DND-41 (cell line): ENCODE measurements around the gene CFAP20DC.
"Not testable (repeated sequence)": the region's sequence is repeated elsewhere in the genome, so short reads cannot be mapped to it uniquely, and the experiment has no call there.

Experiments
- ATAC-seq: fragments of 200-7000 bp; cut with Tn5 transposase; 3 replicates; pipeline ENCODE4 v1.9.1; 2021; ENCODE audit warnings: low read depth; ENCODE audit not compliant: insufficient read depth
- DNase-seq: peaks from one replicate; pipeline ENCODE4 v3.0.0-alpha.2; 2020
- H2AFZ ChIP-seq: 2 replicates; pipeline ENCODE4 v1.6.0; 2012; ENCODE audit warnings: low read depth, low read length
- H3K27ac ChIP-seq: 2 replicates; pipeline ENCODE4 v1.5.1; 2012; ENCODE audit warnings: low read length, inconsistent platforms
- H3K27me3 ChIP-seq: fragments of 200-600 bp; sonication (generic); 2 replicates; pipeline ENCODE4 v1.6.0; 2012; ENCODE audit warnings: low read length, mild to moderate bottlenecking, inconsistent platforms; ENCODE audit not compliant: insufficient read depth, poor library complexity
- H3K36me3 ChIP-seq: 2 replicates; pipeline ENCODE4 v1.5.1; 2012; ENCODE audit warnings: low read length, inconsistent platforms; ENCODE audit not compliant: insufficient read depth
- H3K4me1 ChIP-seq: 2 replicates; pipeline ENCODE4 v1.5.1; 2012; ENCODE audit warnings: mild to moderate bottlenecking, low read length; ENCODE audit not compliant: insufficient read depth
- H3K4me2 ChIP-seq: 2 replicates; pipeline ENCODE4 v1.6.0; 2012; ENCODE audit warnings: mild to moderate bottlenecking, moderate library complexity, low read length, inconsistent platforms; ENCODE audit not compliant: insufficient read depth
- H3K4me3 ChIP-seq, 2 experiments: fragments of 200-600 bp in 1 of 2; shearing (Covaris generic) in 1 of 2; 2 replicates each; pipeline ENCODE4 v1.5.1; 2012 to 2016; ENCODE audit warnings: inconsistent platforms in 2 of 2, low read length in 2 of 2, mild to moderate bottlenecking in 2 of 2, low read depth in 1 of 2, moderate library complexity in 1 of 2
- H3K79me2 ChIP-seq: 2 replicates; pipeline ENCODE4 v1.6.0; 2012; ENCODE audit warnings: low read length, inconsistent platforms; ENCODE audit not compliant: insufficient read depth
- H3K9ac ChIP-seq: 2 replicates; pipeline ENCODE4 v1.6.0; 2012; ENCODE audit warnings: low read depth, mild to moderate bottlenecking, inconsistent platforms, low read length, moderate library complexity
- H3K9me3 ChIP-seq: 2 replicates; pipeline ENCODE4 v1.5.1; 2012; ENCODE audit warnings: low read length, moderate library complexity, mild to moderate bottlenecking, inconsistent platforms; ENCODE audit not compliant: insufficient read depth, severe bottlenecking
- H4K20me1 ChIP-seq: 2 replicates; pipeline ENCODE4 v1.6.0; 2012; ENCODE audit warnings: low read length; ENCODE audit not compliant: insufficient read depth
- CTCF ChIP-seq: IDR thresholded peaks from 2 replicates; pipeline ENCODE4 v1.5.1; 2012; ENCODE audit warnings: borderline replicate concordance, low read length, moderate library complexity, mild to moderate bottlenecking; ENCODE audit not compliant: poor library complexity, severe bottlenecking; ENCODE audit errors: extremely low read depth
- EZH2 ChIP-seq: IDR thresholded peaks from 3 replicates; pipeline ENCODE4 v1.6.1; 2012; ENCODE audit warnings: borderline replicate concordance, low read depth, mild to moderate bottlenecking, moderate library complexity, low read length, inconsistent platforms; ENCODE audit not compliant: severe bottlenecking

The CFAP20DC gene

GRCh38 chr3:58713715-58714401, 336.0 kb downstream of the CFAP20DC start:
- TF ChIP-seq EZH2 (no peak), CTCF (no peak)
- ATAC-seq (no peak), DNase-seq (no peak)
- H3K79me2 ChIP-seq, result no peaks in the 10 kb centered on the region
- H3K27ac ChIP-seq, result no peak overlapping the region
- no peak overlapping the region for H3K4me2 ChIP-seq
- no peaks in the 10 kb centered on the region for H3K27me3 ChIP-seq
- H3K36me3 ChIP-seq, result no peaks in the 10 kb centered on the region
- no peaks in the 10 kb centered on the region for H4K20me1 ChIP-seq
- no peak overlapping the region for H3K9ac ChIP-seq
- H3K4me1 ChIP-seq, result no peaks in the 10 kb centered on the region
- no peak overlapping the region for H2AFZ ChIP-seq
- H3K9me3 ChIP-seq, result no peaks in the 10 kb centered on the region
- no peak overlapping the region for H3K4me3 ChIP-seq

GRCh38 chr3:58711871-58712270, 338.0 kb downstream of the CFAP20DC start:
- Histone ChIP-seq H3K4me2 (no peak overlapping the region), H3K4me3 (no peak overlapping the region), H3K9ac (no peak overlapping the region), H3K4me1 (no peaks in the 10 kb centered on the region), H3K36me3 (no peaks in the 10 kb centered on the region), H2AFZ (no peak overlapping the region), H3K27ac (no peak overlapping the region), H3K27me3 (no peaks in the 10 kb centered on the region), H3K9me3 (no peaks in the 10 kb centered on the region), H3K79me2 (no peaks in the 10 kb centered on the region), H4K20me1 (no peaks in the 10 kb centered on the region)
- no peak for TF ChIP-seq EZH2
- no peak for TF ChIP-seq CTCF
- DNase-seq (no peak), ATAC-seq (no peak)

GRCh38 chr3:58708983-58709382, 340.8 kb downstream of the CFAP20DC start:
- H3K79me2 ChIP-seq, H3K27ac ChIP-seq, ATAC-seq, H2AFZ ChIP-seq, H3K27me3 ChIP-seq, H4K20me1 ChIP-seq, H3K36me3 ChIP-seq, H3K9me3 ChIP-seq, H3K4me2 ChIP-seq, H3K4me3 ChIP-seq, DNase-seq, H3K4me1 ChIP-seq, H3K9ac ChIP-seq: not testable (repeated sequence)

- H3K4me2 ChIP-seq, result no peak overlapping the region
- no peaks in the 10 kb centered on the region for H3K79me2 ChIP-seq
- DNase-seq (no peak), ATAC-seq (no peak)
- no peak overlapping the region for H2AFZ ChIP-seq
- no peak overlapping the region for H3K27ac ChIP-seq
- no peak overlapping the region for H3K4me3 ChIP-seq
- no peaks in the 10 kb centered on the region for H4K20me1 ChIP-seq
- no peaks in the 10 kb centered on the region for H3K9me3 ChIP-seq
- no peaks in the 10 kb centered on the region for H3K36me3 ChIP-seq
- H3K9ac ChIP-seq, result no peak overlapping the region
- no peaks in the 10 kb centered on the region for H3K4me1 ChIP-seq
- TF ChIP-seq EZH2 (no peak), CTCF (no peak)
- H3K27me3 ChIP-seq, result no peaks in the 10 kb centered on the region
Measured at GRCh38 chr3:58708116-58708791, 341.6 kb downstream of the CFAP20DC start.
